Activated CD8-positive, alpha-beta T cell treated with anti-CD3 and anti-CD28 coated beads, Interleukin-2, amount 10 ng/mL, durations not matched to agents 7 days and 5 days (primary cell): ENCODE measurements around the gene WDR91. TPM values are rescaled to one million over a fixed set of nuclear protein-coding genes. Genes with fewer than 3 reads are reported as not detected.

ENCODE experiments used
- ATAC-seq: fragments of 150-1000 bp; cut with Tn5 transposase; one replicate; pipeline ENCODE4 v1.10.0; 2021; ENCODE audit warnings: moderate library complexity
- CTCF ChIA-PET: fragments of 350-600 bp; sonication (Branson Sonifier 250); formaldehyde crosslinking; loops from one replicate; lab custom pipeline; 2021; ENCODE audit warnings: antibody characterized with exemption; lab: Charles Lee
- POLR2A ChIA-PET: fragments of 350-600 bp; sonication (Branson Sonifier 250); formaldehyde crosslinking; loops from one replicate; lab custom pipeline; 2021; ENCODE audit warnings: antibody characterized with exemption; lab: Charles Lee
- DNase-seq: peaks from one replicate; pipeline ENCODE4 v3.0.0-alpha.2; 2020
- H3K27ac Mint-ChIP-seq: one replicate; pipeline ENCODE4 v1.8.0; 2021; ENCODE audit warnings: mild to moderate bottlenecking, mixed read lengths
- H3K27me3 Mint-ChIP-seq: one replicate; pipeline ENCODE4 v1.8.0; 2021; ENCODE audit warnings: low read depth, mixed read lengths
- H3K36me3 Mint-ChIP-seq: one replicate; pipeline ENCODE4 v1.8.0; 2021; ENCODE audit warnings: low read depth, mixed read lengths
- H3K4me1 Mint-ChIP-seq: one replicate; pipeline ENCODE4 v1.8.0; 2021; ENCODE audit warnings: low read depth, mixed read lengths
- H3K4me3 Mint-ChIP-seq: one replicate; pipeline ENCODE4 v1.8.0; 2021; ENCODE audit warnings: mild to moderate bottlenecking, mixed read lengths
- H3K9me3 Mint-ChIP-seq: one replicate; pipeline ENCODE4 v1.8.0; 2022; ENCODE audit warnings: mixed read lengths; ENCODE audit not compliant: insufficient read depth
- total RNA-seq, 2 experiments: library from RNA; stranded (reverse); gene quantifications; one replicate each; pipeline ENCODE4 v1.2.3, GENCODE V29; 2021

The WDR91 gene
- total RNA-seq, 2 experiments from 2014 or later = 10.0 to 11.5 TPM

DNA sequence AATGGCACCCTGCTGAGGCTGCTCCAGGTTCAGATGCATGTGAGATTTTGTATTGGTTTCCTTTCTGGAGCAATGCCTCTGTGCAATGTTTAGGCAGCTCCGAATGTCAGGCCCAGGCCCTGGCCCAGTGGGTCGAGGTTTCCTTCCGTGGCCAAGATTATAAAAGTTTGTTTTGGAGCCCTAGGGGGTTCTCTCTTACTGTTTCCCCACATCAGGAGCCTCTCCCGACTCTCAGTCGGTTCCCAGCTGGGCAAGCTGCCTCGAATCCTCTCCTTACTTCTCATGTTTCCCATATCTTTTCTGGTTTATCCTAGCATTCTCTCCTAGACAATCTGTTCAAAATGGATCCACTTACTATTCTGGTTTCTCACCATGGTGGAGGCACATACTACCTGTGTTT, 52.5 kb downstream of the WDR91 start:
- Mint-ChIP-seq H3K27me3 (no peaks in the 10 kb centered on the region), H3K9me3 (peaks cover 50% of the 10 kb centered on the region), H3K4me3 (no peak overlapping the region), H3K36me3 (peaks cover 90% of the 10 kb centered on the region), H3K27ac (no peak overlapping the region), H3K4me1 (peaks cover 29% of the 10 kb centered on the region)
- POLR2A ChIA-PET = interaction anchor here (0.6 to 0.8 kb wide), 2 partner anchors 9 to 11 kb away, joined by 3 to 6 read pairs; partner anchors contain the start of gene TMEM140
- CTCF ChIA-PET = interaction anchor here (1.1 to 6.7 kb wide), 2 partner anchors 10 to 11 kb away, joined by 3 to 45 read pairs; partner anchors contain the start of genes CYREN and TMEM140
- ATAC-seq (no peak), DNase-seq (no peak)

DNA sequence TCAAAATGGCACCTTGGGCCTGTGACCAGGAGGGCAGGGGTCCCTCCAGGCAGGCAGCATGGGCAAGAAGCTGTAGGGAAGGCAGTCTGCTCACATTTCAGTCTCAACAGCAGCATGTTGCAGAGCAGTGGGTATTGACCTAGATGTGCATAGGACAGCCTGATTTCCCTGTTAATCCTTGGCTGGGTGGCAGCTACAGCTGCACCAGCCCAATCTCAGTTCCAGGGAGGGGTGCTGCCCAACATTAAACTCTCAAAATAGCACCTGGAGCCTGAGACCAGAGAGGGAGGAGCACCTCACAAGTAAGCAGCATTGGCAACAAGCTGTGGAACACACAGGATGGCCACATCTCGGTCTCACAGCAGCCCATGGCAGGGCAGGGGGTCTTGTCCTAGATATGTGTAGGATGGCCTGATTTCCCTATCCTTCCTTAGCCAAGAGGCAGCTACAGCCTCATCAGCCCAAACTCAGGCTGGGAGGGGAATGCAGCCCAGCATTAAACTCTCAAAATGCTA, 53.1 kb downstream of the WDR91 start:
- ChIA-PET POLR2A (interaction anchor here (0.6 to 0.8 kb wide), 2 partner anchors 9 to 11 kb away, joined by 3 to 6 read pairs; partner anchors contain the start of gene TMEM140), CTCF (interaction anchor here (6.7 kb wide), 1 partner anchor 11 kb away, joined by 45 read pairs; the partner anchor contains the start of gene CYREN)
- DNase-seq (no peak), ATAC-seq (no peak)
- H3K9me3 Mint-ChIP-seq = peaks cover 54% of the 10 kb centered on the region
- H3K27ac Mint-ChIP-seq = no peak overlapping the region
- no peaks in the 10 kb centered on the region for H3K27me3 Mint-ChIP-seq
- peaks cover 94% of the 10 kb centered on the region for H3K36me3 Mint-ChIP-seq
- peaks cover 32% of the 10 kb centered on the region for H3K4me1 Mint-ChIP-seq
- no peak overlapping the region for H3K4me3 Mint-ChIP-seq

- ATAC-seq = no peak
- DNase-seq = no peak
- H3K9me3 Mint-ChIP-seq = peaks cover 42% of the 10 kb centered on the region
- H3K27me3 Mint-ChIP-seq = no peaks in the 10 kb centered on the region
- H3K27ac Mint-ChIP-seq = no peak overlapping the region
- POLR2A ChIA-PET = interaction anchor here (1.0 kb wide), 1 partner anchor 8 kb away, joined by 4 read pairs; the partner anchor contains the start of gene TMEM140
- H3K4me3 Mint-ChIP-seq = no peak overlapping the region
- peaks cover 37% of the 10 kb centered on the region for H3K4me1 Mint-ChIP-seq
- CTCF ChIA-PET = interaction anchor here (6.7 kb wide), 1 partner anchor 13 kb away, joined by 45 read pairs; the partner anchor contains the start of gene CYREN
- H3K36me3 Mint-ChIP-seq = peaks cover 95% of the 10 kb centered on the region
Observed at GRCh38 chr7:135156290-135156689, 55.0 kb downstream of the WDR91 start.

DNA sequence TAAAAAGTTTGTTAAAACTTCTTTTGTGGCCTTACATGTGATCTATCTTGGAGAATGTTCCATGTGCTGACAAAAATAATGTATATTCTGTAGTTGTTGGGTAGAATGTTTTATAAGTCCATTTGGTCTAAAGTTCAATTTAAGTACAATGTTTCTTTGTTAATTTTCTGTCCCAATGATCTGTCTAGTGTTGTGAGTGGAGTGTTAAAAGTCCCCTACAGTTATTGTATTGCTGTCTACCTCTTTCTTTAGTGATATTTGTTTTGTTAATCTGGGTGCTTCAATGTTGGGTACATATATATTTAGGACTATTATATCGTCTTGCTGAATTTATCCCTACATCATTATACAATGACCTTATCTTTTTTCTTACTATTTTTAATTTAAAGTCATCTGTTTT, 56.6 kb downstream of the WDR91 start:
- Mint-ChIP-seq H3K4me3 (no peak overlapping the region), H3K4me1 (peaks cover 38% of the 10 kb centered on the region), H3K27ac (no peak overlapping the region), H3K27me3 (no peaks in the 10 kb centered on the region), H3K36me3 (peaks cover 95% of the 10 kb centered on the region), H3K9me3 (peaks cover 42% of the 10 kb centered on the region)
- POLR2A ChIA-PET = no interaction called here
- CTCF ChIA-PET = no interaction called here
- ATAC-seq = no peak
- DNase-seq = no peak

GRCh38 chr7:135152442-135152841, 58.9 kb downstream of the WDR91 start:
- ATAC-seq (no peak), DNase-seq (no peak)
- peaks cover 77% of the 10 kb centered on the region for H3K36me3 Mint-ChIP-seq
- H3K27me3 Mint-ChIP-seq = no peaks in the 10 kb centered on the region
- peaks cover 42% of the 10 kb centered on the region for H3K9me3 Mint-ChIP-seq
- peaks cover 42% of the 10 kb centered on the region for H3K4me1 Mint-ChIP-seq
- ChIA-PET POLR2A (no interaction called here), CTCF (no interaction called here)
- H3K4me3 Mint-ChIP-seq = no peak overlapping the region
- peak overlapping the region; percentile 9 for H3K27ac Mint-ChIP-seq

DNA sequence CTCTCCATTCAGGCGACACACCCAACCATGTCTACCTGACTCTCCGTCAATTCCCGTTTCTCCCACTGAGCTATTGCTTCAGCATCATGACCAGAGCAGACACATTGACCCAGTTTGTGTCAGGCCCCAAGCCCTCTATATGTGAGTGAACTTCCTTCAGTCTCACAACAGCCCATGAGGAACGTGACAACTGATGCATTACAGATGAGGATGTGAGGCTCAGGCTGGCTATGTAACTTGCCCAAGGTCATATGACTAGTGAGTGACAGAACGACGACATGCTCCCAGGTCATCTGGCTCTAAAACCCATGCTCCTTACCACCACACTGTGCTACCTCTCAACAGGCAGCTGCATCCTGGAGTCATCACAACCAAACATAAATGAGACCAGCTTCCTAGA, 59.8 kb downstream of the WDR91 start:
- Mint-ChIP-seq H3K4me1 (peaks cover 49% of the 10 kb centered on the region), H3K27ac (peak overlapping the region; percentile 37), H3K4me3 (peak overlapping the region; percentile 4), H3K36me3 (peaks cover 68% of the 10 kb centered on the region), H3K9me3 (peaks cover 34% of the 10 kb centered on the region), H3K27me3 (no peaks in the 10 kb centered on the region)
- POLR2A ChIA-PET = interaction anchor here (0.5 to 1.2 kb wide), 8 partner anchors 12 to 651 kb away, joined by 3 to 5 read pairs (median 3); no protein-coding TSS in a partner anchor
- ATAC-seq (no peak), DNase-seq (no peak)
- CTCF ChIA-PET = interaction anchor here (1.8 to 6.4 kb wide), 3 partner anchors 9 to 164 kb away, joined by 5 to 98 read pairs (median 40); partner anchors contain the start of genes AGBL3 and CYREN

DNA sequence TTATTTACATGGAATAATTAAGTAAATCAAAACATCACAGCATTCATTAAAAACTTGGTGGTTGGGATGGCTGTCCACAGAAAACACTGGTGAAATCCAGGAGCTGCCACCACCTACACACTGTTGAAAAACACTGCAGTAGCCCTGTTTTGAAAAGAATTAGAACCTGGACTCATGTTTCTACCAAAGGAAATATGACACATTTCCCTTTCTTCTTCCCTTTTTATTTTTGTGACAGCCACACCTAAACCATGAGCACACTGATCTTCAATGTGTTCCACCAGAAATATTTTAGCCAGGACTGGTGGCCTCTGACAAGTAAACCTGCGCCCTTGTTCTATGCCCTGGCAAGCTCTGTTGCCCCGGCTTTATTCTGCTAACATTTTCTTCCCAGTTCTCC, 60.2 kb downstream of the WDR91 start:
- H3K27me3 Mint-ChIP-seq = no peaks in the 10 kb centered on the region
- peaks cover 64% of the 10 kb centered on the region for H3K36me3 Mint-ChIP-seq
- ChIA-PET POLR2A (interaction anchor here (0.5 to 1.2 kb wide), 7 partner anchors 12 to 651 kb away, joined by 3 to 5 read pairs (median 3); no protein-coding TSS in a partner anchor), CTCF (interaction anchor here (1.8 to 6.4 kb wide), 3 partner anchors 9 to 164 kb away, joined by 5 to 98 read pairs (median 40); partner anchors contain the start of genes AGBL3 and CYREN)
- peaks cover 53% of the 10 kb centered on the region for H3K4me1 Mint-ChIP-seq
- H3K9me3 Mint-ChIP-seq = peaks cover 30% of the 10 kb centered on the region
- DNase-seq (no peak), ATAC-seq (no peak)
- peak overlapping the region; percentile 37 for H3K27ac Mint-ChIP-seq
- peak overlapping the region; percentile 4 for H3K4me3 Mint-ChIP-seq

DNA sequence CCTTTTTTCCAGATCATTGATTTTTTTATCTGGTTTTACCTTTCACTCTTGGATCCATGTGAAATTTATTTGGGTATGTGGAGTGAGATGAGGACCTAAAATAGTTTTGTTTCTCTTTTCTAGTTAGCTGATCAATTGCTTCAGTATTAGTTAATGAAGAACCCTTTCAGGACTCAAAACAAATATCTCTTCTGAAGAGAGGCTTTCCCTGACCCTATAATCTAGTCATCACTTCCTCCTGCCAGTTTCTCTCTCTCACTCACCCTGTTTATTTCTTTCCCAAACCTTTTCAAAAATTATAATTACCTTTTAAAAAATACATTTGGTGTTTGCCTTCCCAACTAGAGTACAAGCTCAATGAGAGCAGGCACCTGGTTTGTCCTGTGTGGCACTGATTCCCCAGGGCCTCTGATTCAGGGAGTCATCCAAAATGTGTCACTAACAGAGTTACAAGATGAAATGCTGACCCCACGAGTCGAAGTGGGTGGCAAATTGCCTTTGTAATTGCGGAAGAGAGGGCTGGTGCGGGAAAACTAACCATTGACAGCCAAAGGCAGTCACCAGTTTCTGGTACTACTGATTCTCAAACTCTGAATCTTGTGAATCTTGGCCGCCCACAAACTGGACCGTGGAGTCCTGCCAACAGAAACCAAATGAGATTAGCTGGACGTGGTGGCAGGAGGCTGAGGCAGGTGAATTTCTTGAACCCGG, 61.1 kb downstream of the WDR91 start:
- Mint-ChIP-seq H3K36me3 (peaks cover 55% of the 10 kb centered on the region), H3K27ac (no peak overlapping the region)

DNA sequence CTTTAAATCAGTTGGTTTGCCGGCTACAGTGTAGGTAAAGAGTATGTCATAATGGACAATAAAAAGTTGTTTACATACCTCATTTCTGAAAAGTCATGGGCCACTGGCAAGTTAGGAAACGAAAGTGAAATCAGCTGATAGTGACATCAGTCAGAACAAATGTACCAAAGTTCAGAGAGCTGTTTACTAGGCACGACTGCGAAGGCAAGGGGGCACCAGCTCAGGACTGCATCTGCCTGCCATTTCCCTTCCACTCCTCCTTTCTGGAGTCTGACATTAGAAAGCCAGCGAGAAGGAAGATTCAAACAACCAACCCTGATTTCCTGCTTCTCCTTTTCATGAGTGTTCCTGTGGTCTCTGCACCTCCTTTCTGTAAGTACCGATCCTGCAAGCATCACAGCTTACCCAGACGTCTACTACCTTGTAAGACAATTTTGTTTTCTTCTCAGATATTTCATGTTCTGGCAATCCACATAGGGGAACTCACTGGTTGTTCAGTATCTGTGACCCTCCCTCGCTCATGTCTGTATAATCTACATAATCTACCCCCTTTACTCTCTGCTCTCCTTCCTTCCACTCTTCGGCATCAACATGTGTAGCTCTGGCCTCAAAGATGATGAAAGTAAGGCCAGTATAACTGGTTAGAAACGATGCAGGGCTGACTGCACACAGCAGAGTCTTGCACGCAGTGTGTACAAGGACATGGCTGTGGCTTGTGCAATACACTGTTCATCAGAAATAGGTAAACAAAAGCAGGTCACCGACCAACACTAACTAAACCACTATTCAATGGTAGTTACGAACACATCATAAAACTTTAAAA, 63.2 kb downstream of the WDR91 start, which contains the start of gene TMEM140:
TSS of gene TMEM140 (plus strand) at position 174 of the 823 bp plus-strand sequence. CDS start 16,370 bp downstream, outside the sequence.
- Mint-ChIP-seq H3K27ac (peak within 1 kb of the TSS; percentile 95), H3K36me3 (peaks cover 34% of the 10 kb centered on the region), H3K4me1 (peaks cover 53% of the 10 kb centered on the region), H3K9me3 (peaks cover 4% of the 10 kb centered on the region), H3K27me3 (no peaks in the 10 kb centered on the region), H3K4me3 (peak within 1 kb of the TSS; percentile 84)
- ChIA-PET CTCF (interaction anchor here (0.9 to 6.4 kb wide), 10 partner anchors 11 to 500 kb away, joined by 3 to 98 read pairs (median 4); partner anchors contain the start of genes AGBL3 and CYREN), POLR2A (interaction anchor here (0.9 to 3.9 kb wide), 15 partner anchors 8 to 715 kb away, joined by 3 to 61 read pairs (median 6); partner anchors contain the start of genes AGBL3, CYREN and WDR91)
- ATAC-seq = peak; percentile 84
- DNase-seq = peak; percentile 77

More for the DNA sequence above, 61.1 kb downstream of the WDR91 start:
- ATAC-seq (no peak), DNase-seq (no peak)
- peak overlapping the region; percentile 84 for H3K4me3 Mint-ChIP-seq
- H3K4me1 Mint-ChIP-seq = peaks cover 59% of the 10 kb centered on the region
- ChIA-PET CTCF (interaction anchor here (1.8 to 6.4 kb wide), 3 partner anchors 10 to 163 kb away, joined by 5 to 98 read pairs (median 40); partner anchors contain the start of genes AGBL3 and CYREN), POLR2A (interaction anchor here (0.9 to 1.4 kb wide), 5 partner anchors 8 to 162 kb away, joined by 3 to 4 read pairs (median 3); no protein-coding TSS in a partner anchor)
- H3K9me3 Mint-ChIP-seq = peaks cover 21% of the 10 kb centered on the region
- no peaks in the 10 kb centered on the region for H3K27me3 Mint-ChIP-seq

DNA sequence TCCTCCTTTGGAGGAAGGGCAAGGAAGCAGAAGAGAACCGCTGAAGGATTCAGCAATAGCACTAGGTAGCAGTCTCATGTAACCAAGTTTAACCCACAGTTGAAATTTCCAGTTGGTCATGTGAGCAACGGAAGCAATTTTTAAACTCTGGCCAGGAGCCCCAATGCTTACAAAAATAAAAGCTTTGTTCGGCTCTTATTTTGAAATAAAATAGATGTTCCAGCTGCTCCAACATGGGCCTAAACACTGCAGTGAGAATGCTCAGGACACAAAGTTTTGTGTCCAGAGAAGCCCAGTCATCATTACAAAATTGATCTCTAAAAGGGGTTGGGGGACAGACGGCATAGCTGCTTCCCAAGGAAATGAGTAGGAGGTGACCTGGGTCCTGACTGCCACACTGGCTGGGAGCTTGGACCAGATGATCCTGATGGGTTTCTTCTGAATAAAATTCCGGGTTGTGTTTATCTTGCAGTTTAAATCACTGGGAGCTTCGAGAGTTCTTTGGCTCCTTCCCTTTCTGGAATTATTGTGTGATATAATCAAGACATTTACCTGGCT, 63.9 kb downstream of the WDR91 start:
- Mint-ChIP-seq H3K27me3 (no peaks in the 10 kb centered on the region), H3K9me3 (peaks cover 3% of the 10 kb centered on the region), H3K4me3 (peak overlapping the region; percentile 84), H3K27ac (peak overlapping the region; percentile 95), H3K36me3 (peaks cover 27% of the 10 kb centered on the region), H3K4me1 (peaks cover 49% of the 10 kb centered on the region)
- DNase-seq (peak; percentile 52), ATAC-seq (peak; percentile 45)
- POLR2A ChIA-PET = interaction anchor here (0.9 to 3.9 kb wide), 15 partner anchors 9 to 715 kb away, joined by 3 to 61 read pairs (median 6); partner anchors contain the start of genes AGBL3, CYREN and WDR91
- CTCF ChIA-PET = interaction anchor here (0.9 to 6.4 kb wide), 10 partner anchors 12 to 500 kb away, joined by 3 to 98 read pairs (median 4); partner anchors contain the start of genes AGBL3 and CYREN
